B cell (primary cell): ENCODE results near the gene TAT. TPM values are rescaled to one million over a fixed set of nuclear protein-coding genes. Genes with fewer than 3 reads are reported as not detected.

Experiments used
- polyA plus RNA-seq: library from polyadenylated mRNA; depleted of rRNA; stranded (reverse); fragments of >200 nt; gene quantifications from 2 replicates; pipeline ENCODE4 v1.2.3, GENCODE V29; 2012
- small RNA-seq: library from RNA; depleted of rRNA; stranded (forward); fragments of <200 nt; gene quantifications from one replicate; pipeline ENCODE3, GENCODE V24; 2012; ENCODE audit warnings: low replicate concordance, low read depth; ENCODE audit not compliant: insufficient read length
- total RNA-seq, 2 donors: library from RNA; stranded (reverse); fragments of 120-200 nt in 1 of 2; gene quantifications; 1 replicate in 1 of 2; 2 replicates in 1 of 2; pipeline versions ENCODE4 v1.2.3 to v1.2.4, GENCODE V29; 2013 to 2022

TAT gene
- total and polyA plus RNA-seq, 2 donors (not counting 1 experiment from before 2014, with no cell fraction given): not detected

Small RNAs within 50 kb of the gene (small RNA-seq; reads per million reads assigned to genes)
- gene RNU6-1061P: not detected

Other genes starting within 250 kb of the TAT start
- not detected in 2 replicates for gene CALB2, start 218.4 kb downstream of the TAT start, total RNA-seq
- gene CALB2, start 218.4 kb downstream of the TAT start, polyA plus RNA-seq: not detected in 2 replicates
- gene TLE7, start 135.0 kb downstream of the TAT start, total RNA-seq: not detected in 2 replicates
- not detected in 2 replicates for gene TLE7, start 135.0 kb downstream of the TAT start, polyA plus RNA-seq
- 15.0 and 18.3 TPM in 2 replicates for gene ZNF23, start 114.8 kb downstream of the TAT start, total RNA-seq
- 8.4 and 8.9 TPM in 2 replicates for gene ZNF23, start 114.8 kb downstream of the TAT start, polyA plus RNA-seq
- 12.6 and 16.0 TPM in 2 replicates for gene ZNF19, start 87.8 kb downstream of the TAT start, total RNA-seq
- 2.4 and 3.2 TPM in 2 replicates for gene ZNF19, start 87.8 kb downstream of the TAT start, polyA plus RNA-seq
- gene CHST4, start 50.7 kb downstream of the TAT start, total RNA-seq: not detected in 2 replicates
- not detected in 2 replicates for gene CHST4, start 50.7 kb downstream of the TAT start, polyA plus RNA-seq
- not detected in 2 replicates for gene MARVELD3, start 49.1 kb upstream of the TAT start, total RNA-seq
- 0.22 TPM in 1 of 2 replicates, not detected in the other for gene MARVELD3, start 49.1 kb upstream of the TAT start, polyA plus RNA-seq
- 16.1 and 17.6 TPM in 2 replicates for gene PHLPP2, start 147.6 kb upstream of the TAT start, total RNA-seq
- gene PHLPP2, start 147.6 kb upstream of the TAT start, polyA plus RNA-seq: 7.2 and 10.8 TPM in 2 replicates
- 142 and 159 TPM in 2 replicates for gene AP1G1, start 231.7 kb upstream of the TAT start, total RNA-seq
- gene AP1G1, start 231.7 kb upstream of the TAT start, polyA plus RNA-seq: 43.8 and 87.6 TPM in 2 replicates